Endometrium (tissue), 2 donors: ENCODE results near the gene TNRC6C.
A peak's percentile ranks its signal among the peaks of the same experiment; 100 is the strongest.
"Not testable (repeated sequence)": the region's sequence is repeated elsewhere in the genome, so short reads cannot be mapped to it uniquely, and the experiment has no call there.

ENCODE experiments used
- FAIRE-seq: peaks from 2 replicates; lab custom pipeline; 2012; peaks lifted over from hg19 to GRCh38; lab: Jason Lieb, UNC
- donor health status: control.
- donor health status: control.

The TNRC6C gene

GRCh38 chr17:78138204-78139060 lies 179.9 kb downstream of the TNRC6C start:
- FAIRE-seq, result no peak

- not testable (repeated sequence) for FAIRE-seq
These were observed 181.3 kb downstream of the TNRC6C start for GRCh38 chr17:78139861-78140168.

GRCh38 chr17:78140169-78141051 lies 181.9 kb downstream of the TNRC6C start:
- FAIRE-seq, result no peak

GRCh38 chr17:78141437-78142118 lies 183.1 kb downstream of the TNRC6C start:
- FAIRE-seq, result no peak

GRCh38 chr17:78142119-78142861 lies 183.8 kb downstream of the TNRC6C start:
- FAIRE-seq, result no peak

- FAIRE-seq, result no peak
These were observed 185.0 kb downstream of the TNRC6C start for GRCh38 chr17:78143214-78144146.

GRCh38 chr17:78144147-78144719 lies 185.7 kb downstream of the TNRC6C start:
- FAIRE-seq, result peak; percentile 72

GRCh38 chr17:78144736-78145641 lies 186.5 kb downstream of the TNRC6C start:
- no peak for FAIRE-seq

- no peak for FAIRE-seq
These were observed 188.0 kb downstream of the TNRC6C start for GRCh38 chr17:78146471-78146869.

GRCh38 chr17:78146881-78147280 lies 188.4 kb downstream of the TNRC6C start:
- no peak for FAIRE-seq

GRCh38 chr17:78147315-78147998 lies 189.0 kb downstream of the TNRC6C start:
- FAIRE-seq, result no peak

GRCh38 chr17:78148286-78149016 lies 189.9 kb downstream of the TNRC6C start:
- FAIRE-seq, result no peak

GRCh38 chr17:78151514-78152008 lies 193.1 kb downstream of the TNRC6C start:
- FAIRE-seq, result no peak

GRCh38 chr17:78154903-78155811 lies 196.7 kb downstream of the TNRC6C start:
- FAIRE-seq, result no peak
